Myocyte (in vitro differentiated cells): Measurements from ENCODE around the gene RPTOR. TPM values are rescaled to one million over a fixed set of nuclear protein-coding genes. Genes with fewer than 3 reads are reported as not detected.
"Not testable (repeated sequence)": the region's sequence is repeated elsewhere in the genome, so short reads cannot be mapped to it uniquely, and the experiment has no call there.

Source experiments
- DNase-seq: peaks from one replicate; pipeline ENCODE4 v3.0.0-alpha.2; 2012; ENCODE audit warnings: low read depth
- total RNA-seq: library from RNA; depleted of rRNA; stranded (reverse); fragments of >200 nt; gene quantifications from 2 replicates; pipeline ENCODE4 v1.2.3, GENCODE V29; 2014

Gene RPTOR
- total RNA-seq, 1 donor from 2014 or later, result 18.0 TPM

- no peak for DNase-seq
Observed at GRCh38 chr17:80742091-80742490, 197.5 kb downstream of the RPTOR start.

GRCh38 chr17:80742581-80743180, 198.0 kb downstream of the RPTOR start:
- no peak for DNase-seq

GRCh38 chr17:80743181-80743771, 198.6 kb downstream of the RPTOR start:
- DNase-seq, result no peak

- DNase-seq, result not testable (repeated sequence)
Observed at GRCh38 chr17:80743973-80744372, 199.3 kb downstream of the RPTOR start.

- DNase-seq, result not testable (repeated sequence)
Observed at GRCh38 chr17:80744725-80745124, 200.1 kb downstream of the RPTOR start.

- DNase-seq, result no peak
Observed at GRCh38 chr17:80745183-80745582, 200.5 kb downstream of the RPTOR start.

- DNase-seq, result no peak
Observed at GRCh38 chr17:80746262-80746935, 201.8 kb downstream of the RPTOR start.

- DNase-seq, result no peak
Observed at GRCh38 chr17:80747469-80747868, 202.8 kb downstream of the RPTOR start.

GRCh38 chr17:80749611-80750010, 205.0 kb downstream of the RPTOR start:
- no peak for DNase-seq

GRCh38 chr17:80750263-80750662, 205.6 kb downstream of the RPTOR start:
- no peak for DNase-seq

GRCh38 chr17:80751070-80751945, 206.7 kb downstream of the RPTOR start:
- peak; percentile 58 for DNase-seq

- peak; percentile 36 for DNase-seq
Observed at GRCh38 chr17:80751946-80752581, 207.4 kb downstream of the RPTOR start.

- no peak for DNase-seq
Observed at GRCh38 chr17:80753685-80754345, 209.2 kb downstream of the RPTOR start.

- DNase-seq, result no peak
Observed at GRCh38 chr17:80754846-80755245, 210.2 kb downstream of the RPTOR start.

- no peak for DNase-seq
Observed at GRCh38 chr17:80755650-80756405, 211.2 kb downstream of the RPTOR start.

GRCh38 chr17:80758481-80759376, 214.1 kb downstream of the RPTOR start:
- DNase-seq, result no peak

- no peak for DNase-seq
Observed at GRCh38 chr17:80759377-80759673, 214.7 kb downstream of the RPTOR start.

- no peak for DNase-seq
Observed at GRCh38 chr17:80760511-80760911, 215.9 kb downstream of the RPTOR start.
